Endothelial cell of umbilical vein (primary cell): Measurements from ENCODE around the gene LRCOL1. TPM values are rescaled to one million over a fixed set of nuclear protein-coding genes. Genes with fewer than 3 reads are reported as not detected.

Source experiments
- BruUV-seq: library from RNA; stranded (reverse); fragments of 400-500 nt; replicated peaks from 2 replicates; lab custom pipeline; 2021; lab: Mats Ljungman, UMichigan
- CTCF ChIA-PET: fragments of 300-600, 350-600 bp; sonication (Branson Sonifier 250); formaldehyde crosslinking; loops from one replicate; lab custom pipeline; 2021; ENCODE audit warnings: antibody characterized with exemption, inconsistent platforms; lab: Charles Lee
- POLR2A ChIA-PET: fragments of 300-600, 350-600 bp; sonication (Branson Sonifier 250); formaldehyde crosslinking; loops from one replicate; lab custom pipeline; 2021; ENCODE audit warnings: antibody characterized with exemption, inconsistent platforms; lab: Charles Lee
- DNase-seq: peaks from one replicate; pipeline ENCODE4 v3.0.0-alpha.2; 2011; ENCODE audit warnings: low read depth, low spot score
- FAIRE-seq: peaks from 2 replicates; lab custom pipeline; 2011; peaks lifted over from hg19 to GRCh38; lab: Jason Lieb, UNC
- H2AFZ ChIP-seq: 2 replicates; pipeline ENCODE4 v1.6.0; 2012; ENCODE audit warnings: low read depth, low read length, control low read depth, inconsistent platforms
- H3K27ac ChIP-seq: 2 replicates; pipeline ENCODE4 v1.5.1; 2011; ENCODE audit warnings: low read depth, mild to moderate bottlenecking, control low read depth, low read length, moderate library complexity; ENCODE audit not compliant: insufficient read depth
- H3K27me3 ChIP-seq, 2 experiments: 2 replicates each; pipeline versions ENCODE4 v1.6.0 to v1.6.1; 2011; ENCODE audit warnings: low read length in 2 of 2, mixed read lengths in 1 of 2; ENCODE audit not compliant: control insufficient read depth in 2 of 2, insufficient read depth in 2 of 2
- H3K36me3 ChIP-seq, 2 experiments: 2 replicates in 1 of 2; 3 replicates in 1 of 2; pipeline ENCODE4 v1.5.1; 2011; ENCODE audit warnings: low read length in 2 of 2, mild to moderate bottlenecking in 1 of 2, moderate library complexity in 1 of 2; ENCODE audit not compliant: control insufficient read depth in 2 of 2, insufficient read depth in 2 of 2; ENCODE audit errors: extremely low read depth in 1 of 2
- H3K4me1 ChIP-seq: 3 replicates; pipeline ENCODE4 v1.5.1; 2011; ENCODE audit warnings: mild to moderate bottlenecking, low read length; ENCODE audit not compliant: control insufficient read depth, insufficient read depth; ENCODE audit errors: extremely low read depth
- H3K4me2 ChIP-seq: 2 replicates; pipeline ENCODE4 v1.6.1; 2011; ENCODE audit warnings: low read length, control low read depth, mixed read lengths; ENCODE audit not compliant: insufficient read depth
- H3K4me3 ChIP-seq, 3 experiments: fragments of 200-600 bp in 1 of 3; sonication (generic), shearing (Covaris generic) in 1 of 3; replicated peaks in 1 of 3; 2 replicates each; pipeline ENCODE4 v1.5.1; 2011 to 2016; ENCODE audit warnings: control low read depth in 3 of 3, low read length in 3 of 3, mild to moderate bottlenecking in 2 of 3, inconsistent platforms in 1 of 3, low read depth in 1 of 3, moderate library complexity in 1 of 3; ENCODE audit not compliant: insufficient read depth in 1 of 3
- H3K79me2 ChIP-seq: 2 replicates; pipeline ENCODE4 v1.6.0; 2012; ENCODE audit warnings: low read length, inconsistent platforms; ENCODE audit not compliant: control insufficient read depth, insufficient read depth
- H3K9ac ChIP-seq: replicated peaks from 2 replicates; pipeline ENCODE3; 2011; ENCODE audit warnings: low read length, control low read depth; ENCODE audit not compliant: insufficient read depth; ENCODE audit errors: extremely low read depth
- H3K9me1 ChIP-seq: replicated peaks from 3 replicates; pipeline ENCODE4 v1.6.0; 2011; ENCODE audit warnings: mild to moderate bottlenecking, low read length; ENCODE audit not compliant: control insufficient read depth, insufficient read depth; ENCODE audit errors: extremely low read depth
- H3K9me3 ChIP-seq: replicated peaks from 2 replicates; pipeline ENCODE4 v1.5.1; 2012; ENCODE audit warnings: low read length, inconsistent platforms; ENCODE audit not compliant: control insufficient read depth, insufficient read depth
- H4K20me1 ChIP-seq: replicated peaks from 2 replicates; pipeline ENCODE3; 2011; ENCODE audit warnings: mild to moderate bottlenecking, low read length; ENCODE audit not compliant: control insufficient read depth, insufficient read depth; ENCODE audit errors: extremely low read depth
- EZH2 ChIP-seq: IDR thresholded peaks from 2 replicates; pipeline ENCODE4 v1.6.1; 2012; ENCODE audit warnings: borderline replicate concordance, low read depth, mild to moderate bottlenecking, moderate library complexity, low read length, inconsistent platforms; ENCODE audit not compliant: severe bottlenecking
- FOS ChIP-seq: IDR thresholded peaks from 2 replicates; pipeline ENCODE4 v1.6.1; 2011; ENCODE audit warnings: mild to moderate bottlenecking, low read length, moderate library complexity, borderline replicate concordance; ENCODE audit not compliant: insufficient read depth
- JUN ChIP-seq: IDR thresholded peaks from 2 replicates; pipeline ENCODE4 v1.6.1; 2011; ENCODE audit warnings: borderline replicate concordance, low read depth; ENCODE audit not compliant: insufficient read length, insufficient read depth
- MAX ChIP-seq: IDR thresholded peaks from 2 replicates; pipeline ENCODE4 v1.6.1; 2011; ENCODE audit not compliant: insufficient read depth, insufficient read length
- MYC ChIP-seq: IDR thresholded peaks from one replicate; pipeline ENCODE4 v1.6.1; 2011; ENCODE audit warnings: mild to moderate bottlenecking, low read depth, low read length
- POLR2A ChIP-seq: IDR thresholded peaks from 2 replicates; pipeline ENCODE4 v1.6.1; 2012; ENCODE audit warnings: low read depth, mild to moderate bottlenecking, control low read depth, low read length
- POLR2AphosphoS5 ChIP-seq: IDR thresholded peaks from 2 replicates; pipeline ENCODE4 v1.6.1; 2012; ENCODE audit warnings: low read depth, mild to moderate bottlenecking, control low read depth, low read length, moderate library complexity; ENCODE audit not compliant: insufficient read depth
- dilution Hi-C: fragments of 300-500 bp; cut with MboI; formaldehyde crosslinking; loops from one replicate; pipeline ENCODE4 v1.15.0; 2019; ENCODE audit warnings: low sequenced_read_pairs; ENCODE audit not compliant: extremely low pct_ligation_motif_present
- intact Hi-C: fragments of 100-400 bp; cut with micrococcal nuclease; formaldehyde crosslinking; loops from one replicate; pipeline ENCODE4 v1.10.0; 2022
- polyA plus RNA-seq, 4 experiments: library from polyadenylated mRNA; depleted of rRNA in 3 of 4; stranded (reverse) in 3 of 4; unstranded in 1 of 4; fragments of >200 nt; gene quantifications; 2 replicates each; pipeline versions ENCODE4 v1.2.1 to v1.2.3, GENCODE V29; 2011 to 2012; ENCODE audit warnings: missing spikeins in 1 of 4
- total RNA-seq: library from RNA; stranded (reverse); gene quantifications from 2 replicates; pipeline ENCODE4 v1.2.3, GENCODE V29; 2021
- TF ChIP-seq, protein P1 (sequence below), 2 donors: IDR thresholded peaks; 1 replicate in 1 of 2; 2 replicates in 1 of 2; pipeline ENCODE4 v1.5.1; 2011; ENCODE audit warnings: low read length in 2 of 2, mild to moderate bottlenecking in 2 of 2, moderate library complexity in 2 of 2, control low read depth in 1 of 2, inconsistent platforms in 1 of 2, low read depth in 1 of 2; ENCODE audit not compliant: insufficient read depth in 1 of 2; ENCODE audit errors: extremely low read depth in 1 of 2

Gene LRCOL1
- total and polyA plus RNA-seq, 2 donors (not counting 3 experiments of a cell fraction or from before 2014, with no cell fraction given), result 1.2 to 1.5 TPM

GRCh38 chr12:132653567-132654290 is 43.3 kb upstream of the LRCOL1 start:
- BruUV-seq, result no TSS peak
- intact Hi-C loops (no loop called here), dilution Hi-C loops (no loop called here)
- no peaks in the 10 kb centered on the region for H3K79me2 ChIP-seq
- H3K27me3 ChIP-seq, result no peaks in the 10 kb centered on the region
- ChIA-PET POLR2A (no interaction called here), CTCF (interaction anchor here (0.9 to 1.4 kb wide), 2 partner anchors 15 to 93 kb away, joined by 3 to 4 read pairs; no protein-coding TSS in a partner anchor)
- H3K9me3 ChIP-seq, result no peaks in the 10 kb centered on the region
- H3K36me3 ChIP-seq, result peaks cover 4 to 16% of the 10 kb centered on the region in 2 experiments
- no peaks in the 10 kb centered on the region for H3K9me1 ChIP-seq
- FAIRE-seq (peak; percentile 84), DNase-seq (peak; percentile 88)
- no peak overlapping the region for H3K4me2 ChIP-seq
- no peak overlapping the region for H2AFZ ChIP-seq
- peaks cover 2% of the 10 kb centered on the region for H3K4me1 ChIP-seq
- no peak overlapping the region for H3K4me3 ChIP-seq
- no peaks in the 10 kb centered on the region for H4K20me1 ChIP-seq
- no peak for TF ChIP-seq FOS
- TF ChIP-seq JUN, result no peak
- TF ChIP-seq POLR2A, result no peak
- TF ChIP-seq, protein P1, sequence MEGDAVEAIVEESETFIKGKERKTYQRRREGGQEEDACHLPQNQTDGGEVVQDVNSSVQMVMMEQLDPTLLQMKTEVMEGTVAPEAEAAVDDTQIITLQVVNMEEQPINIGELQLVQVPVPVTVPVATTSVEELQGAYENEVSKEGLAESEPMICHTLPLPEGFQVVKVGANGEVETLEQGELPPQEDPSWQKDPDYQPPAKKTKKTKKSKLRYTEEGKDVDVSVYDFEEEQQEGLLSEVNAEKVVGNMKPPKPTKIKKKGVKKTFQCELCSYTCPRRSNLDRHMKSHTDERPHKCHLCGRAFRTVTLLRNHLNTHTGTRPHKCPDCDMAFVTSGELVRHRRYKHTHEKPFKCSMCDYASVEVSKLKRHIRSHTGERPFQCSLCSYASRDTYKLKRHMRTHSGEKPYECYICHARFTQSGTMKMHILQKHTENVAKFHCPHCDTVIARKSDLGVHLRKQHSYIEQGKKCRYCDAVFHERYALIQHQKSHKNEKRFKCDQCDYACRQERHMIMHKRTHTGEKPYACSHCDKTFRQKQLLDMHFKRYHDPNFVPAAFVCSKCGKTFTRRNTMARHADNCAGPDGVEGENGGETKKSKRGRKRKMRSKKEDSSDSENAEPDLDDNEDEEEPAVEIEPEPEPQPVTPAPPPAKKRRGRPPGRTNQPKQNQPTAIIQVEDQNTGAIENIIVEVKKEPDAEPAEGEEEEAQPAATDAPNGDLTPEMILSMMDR (IDR thresholded peaks at IDR 0.05; ENCODE audit: extremely low read depth in 1 of 2, insufficient read depth in 1 of 2, low read depth in 1 of 2, low read length in 2 of 2), result no peak
- no peak for TF ChIP-seq MYC
- no peak for TF ChIP-seq EZH2
- no peak for TF ChIP-seq POLR2AphosphoS5
- no peak for TF ChIP-seq MAX
- peak overlapping the region; percentile 30 for H3K9ac ChIP-seq
- H3K27ac ChIP-seq, result peak overlapping the region; percentile 54
